Measurements from ENCODE around the gene CRYBG2.

CRYBG2 gene

GRCh38 chr1:26278303-26278702, 75.6 kb downstream of the CRYBG2 start:
- no peak for DNase-seq (ENCODE audit: low read depth)
- TF ChIP-seq, protein P1, sequence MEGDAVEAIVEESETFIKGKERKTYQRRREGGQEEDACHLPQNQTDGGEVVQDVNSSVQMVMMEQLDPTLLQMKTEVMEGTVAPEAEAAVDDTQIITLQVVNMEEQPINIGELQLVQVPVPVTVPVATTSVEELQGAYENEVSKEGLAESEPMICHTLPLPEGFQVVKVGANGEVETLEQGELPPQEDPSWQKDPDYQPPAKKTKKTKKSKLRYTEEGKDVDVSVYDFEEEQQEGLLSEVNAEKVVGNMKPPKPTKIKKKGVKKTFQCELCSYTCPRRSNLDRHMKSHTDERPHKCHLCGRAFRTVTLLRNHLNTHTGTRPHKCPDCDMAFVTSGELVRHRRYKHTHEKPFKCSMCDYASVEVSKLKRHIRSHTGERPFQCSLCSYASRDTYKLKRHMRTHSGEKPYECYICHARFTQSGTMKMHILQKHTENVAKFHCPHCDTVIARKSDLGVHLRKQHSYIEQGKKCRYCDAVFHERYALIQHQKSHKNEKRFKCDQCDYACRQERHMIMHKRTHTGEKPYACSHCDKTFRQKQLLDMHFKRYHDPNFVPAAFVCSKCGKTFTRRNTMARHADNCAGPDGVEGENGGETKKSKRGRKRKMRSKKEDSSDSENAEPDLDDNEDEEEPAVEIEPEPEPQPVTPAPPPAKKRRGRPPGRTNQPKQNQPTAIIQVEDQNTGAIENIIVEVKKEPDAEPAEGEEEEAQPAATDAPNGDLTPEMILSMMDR (IDR thresholded peaks at IDR 0.05; ENCODE audit: low read depth, low read length, missing control alignments), result no peak

DNA sequence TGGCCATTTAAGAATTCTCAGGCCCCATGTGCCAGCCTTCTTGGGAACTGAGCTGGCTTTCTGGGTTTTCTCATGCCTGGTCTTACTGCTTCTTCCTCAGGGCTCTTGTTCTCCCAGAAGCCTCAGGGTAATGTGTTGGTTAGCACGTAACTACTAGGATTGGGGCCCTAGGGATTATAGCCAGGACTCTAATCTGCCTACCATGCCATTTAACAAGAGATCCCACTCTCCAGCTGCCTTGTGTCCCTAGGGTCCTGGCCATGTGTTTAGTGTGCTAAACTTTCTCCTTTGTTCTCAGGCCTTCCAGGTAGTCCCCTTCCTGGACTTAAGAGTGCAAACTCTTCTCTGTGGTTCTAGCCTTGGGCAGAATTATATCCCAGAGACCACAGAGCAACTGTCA, 76.2 kb downstream of the CRYBG2 start:
- H3K4me3 ChIP-seq (ENCODE audit: low read depth, low read length), result no peak overlapping the region

More at GRCh38 chr1:26278303-26278702, 75.6 kb downstream of the CRYBG2 start:
- no peak overlapping the region for H3K4me3 ChIP-seq (ENCODE audit: low read depth, low read length)

GRCh38 chr1:26277261-26277661, 76.7 kb downstream of the CRYBG2 start:
- no peak overlapping the region for H3K4me3 ChIP-seq (ENCODE audit: low read depth, low read length)

More for the DNA sequence above, 76.2 kb downstream of the CRYBG2 start:
- TF ChIP-seq, protein P1 (IDR thresholded peaks at IDR 0.05; ENCODE audit: low read depth, low read length, missing control alignments), result no peak
- no peak for DNase-seq (ENCODE audit: low read depth)

GRCh38 chr1:26276432-26276838, 77.5 kb downstream of the CRYBG2 start:
- no peak for DNase-seq (ENCODE audit: low read depth)
- TF ChIP-seq, protein P1 (IDR thresholded peaks at IDR 0.05; ENCODE audit: low read depth, low read length, missing control alignments), result no peak
- H3K4me3 ChIP-seq (ENCODE audit: low read depth, low read length), result no peak overlapping the region

More at GRCh38 chr1:26277261-26277661, 76.7 kb downstream of the CRYBG2 start:
- TF ChIP-seq, protein P1 (IDR thresholded peaks at IDR 0.05; ENCODE audit: low read depth, low read length, missing control alignments), result no peak
- DNase-seq (ENCODE audit: low read depth), result no peak

- DNase-seq (ENCODE audit: low read depth), result no peak
- TF ChIP-seq, protein P1 (IDR thresholded peaks at IDR 0.05; ENCODE audit: low read depth, low read length, missing control alignments), result peak; percentile 88
- H3K4me3 ChIP-seq (ENCODE audit: low read depth, low read length), result no peak overlapping the region
These were observed 78.1 kb downstream of the CRYBG2 start for GRCh38 chr1:26275580-26276431.

- no peak overlapping the region for H3K4me3 ChIP-seq (ENCODE audit: low read depth, low read length)
- TF ChIP-seq, protein P1 (IDR thresholded peaks at IDR 0.05; ENCODE audit: low read depth, low read length, missing control alignments), result no peak
- DNase-seq (ENCODE audit: low read depth), result no peak
These were observed 79.0 kb downstream of the CRYBG2 start for GRCh38 chr1:26274801-26275425.
